Measurements from ENCODE around the gene GASK1A.
A peak's percentile ranks its signal among the peaks of the same experiment; 100 is the strongest.
"Not testable (repeated sequence)": the region's sequence is repeated elsewhere in the genome, so short reads cannot be mapped to it uniquely, and the experiment has no call there.

Gene GASK1A

GRCh38 chr3:42960786-42961185 is 18.3 kb upstream of the GASK1A start:
- Histone ChIP-seq H3K4me1 (ENCODE audit: control insufficient read depth in 1 of 2, insufficient read depth in 2 of 2, low read length in 2 of 2) (no peaks in the 10 kb centered on the region), H3K9ac (ENCODE audit: low read depth in 1 of 2, low read length in 2 of 2) (no peak overlapping the region), H3K27ac (ENCODE audit: low read depth, low read length) (no peak overlapping the region), H3K9me3 (ENCODE audit: control insufficient read depth in 1 of 2, low read length in 2 of 2) (no peaks in the 10 kb centered on the region), H3K36me3 (ENCODE audit: control insufficient read depth in 1 of 2, insufficient read depth in 2 of 2, low read length in 2 of 2) (no peaks in the 10 kb centered on the region), H3K27me3 (ENCODE audit: control insufficient read depth in 1 of 2, insufficient read depth in 2 of 2, low read length in 2 of 2) (no peaks in the 10 kb centered on the region), H3K4me3 (ENCODE audit: low read depth in 1 of 2, low read length in 2 of 2) (no peak overlapping the region)

DNA sequence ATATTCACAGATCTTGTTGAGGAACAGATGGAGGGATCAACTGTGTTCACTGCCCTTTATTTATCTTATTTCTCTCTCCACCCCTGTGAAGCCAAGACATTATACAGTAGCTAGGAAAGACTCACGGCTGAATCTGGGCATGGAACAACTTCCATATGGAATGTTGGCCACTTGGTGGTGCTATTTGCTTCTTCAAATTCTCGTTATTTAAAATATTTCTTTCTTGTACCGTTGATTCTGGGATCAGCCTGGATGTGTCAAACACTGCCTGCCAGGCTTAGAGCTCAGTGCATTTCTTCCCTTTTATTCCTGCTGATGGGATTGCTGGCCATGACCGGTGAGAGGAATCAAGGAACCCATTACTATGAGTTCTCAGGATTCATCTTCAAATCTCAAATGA is 17.5 kb upstream of the GASK1A start:
- H3K27me3 ChIP-seq (ENCODE audit: control insufficient read depth in 1 of 2, insufficient read depth in 2 of 2, low read length in 2 of 2) = no peaks in the 10 kb centered on the region
- H3K36me3 ChIP-seq (ENCODE audit: control insufficient read depth in 1 of 2, insufficient read depth in 2 of 2, low read length in 2 of 2) = no peaks in the 10 kb centered on the region
- H3K9me3 ChIP-seq (ENCODE audit: control insufficient read depth in 1 of 2, low read length in 2 of 2) = no peaks in the 10 kb centered on the region
- H3K9ac ChIP-seq (ENCODE audit: low read depth in 1 of 2, low read length in 2 of 2) = no peak overlapping the region
- H3K27ac ChIP-seq (ENCODE audit: low read depth, low read length) = no peak overlapping the region
- no peaks in the 10 kb centered on the region for H3K4me1 ChIP-seq (ENCODE audit: control insufficient read depth in 1 of 2, insufficient read depth in 2 of 2, low read length in 2 of 2)
- H3K4me3 ChIP-seq (ENCODE audit: low read depth in 1 of 2, low read length in 2 of 2) = no peak overlapping the region

DNA sequence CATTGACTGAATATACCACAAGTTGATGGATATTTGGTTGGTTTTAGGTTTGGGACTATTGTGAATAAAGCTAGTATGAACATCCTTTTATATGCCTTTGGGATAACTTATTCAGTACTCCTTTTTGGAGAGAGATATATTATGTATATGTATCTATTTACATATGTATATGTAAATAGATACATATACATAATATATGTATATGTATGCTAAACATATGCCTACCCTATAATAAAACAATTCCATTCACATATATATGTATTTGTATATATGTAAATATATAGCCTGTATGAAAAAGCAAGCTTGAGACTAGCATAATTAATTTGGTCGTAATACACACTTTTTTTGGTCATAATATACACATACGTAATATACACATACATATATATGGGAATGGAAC is 15.8 kb upstream of the GASK1A start:
- H3K27ac ChIP-seq (ENCODE audit: low read depth, low read length) = no peak overlapping the region
- H3K4me3 ChIP-seq (ENCODE audit: low read depth in 1 of 2, low read length in 2 of 2) = no peak overlapping the region
- no peaks in the 10 kb centered on the region for H3K4me1 ChIP-seq (ENCODE audit: control insufficient read depth in 1 of 2, insufficient read depth in 2 of 2, low read length in 2 of 2)
- H3K27me3 ChIP-seq (ENCODE audit: control insufficient read depth in 1 of 2, insufficient read depth in 2 of 2, low read length in 2 of 2) = no peaks in the 10 kb centered on the region
- H3K9me3 ChIP-seq (ENCODE audit: control insufficient read depth in 1 of 2, low read length in 2 of 2) = no peaks in the 10 kb centered on the region
- H3K36me3 ChIP-seq (ENCODE audit: control insufficient read depth in 1 of 2, insufficient read depth in 2 of 2, low read length in 2 of 2) = no peaks in the 10 kb centered on the region
- no peak overlapping the region for H3K9ac ChIP-seq (ENCODE audit: low read depth in 1 of 2, low read length in 2 of 2)

GRCh38 chr3:42964266-42964665 is 14.8 kb upstream of the GASK1A start:
- no peaks in the 10 kb centered on the region for H3K4me1 ChIP-seq (ENCODE audit: control insufficient read depth in 1 of 2, insufficient read depth in 2 of 2, low read length in 2 of 2)
- peaks cover 0 to 3% of the 10 kb centered on the region in 2 donors for H3K27me3 ChIP-seq (ENCODE audit: control insufficient read depth in 1 of 2, insufficient read depth in 2 of 2, low read length in 2 of 2)
- no peaks in the 10 kb centered on the region for H3K36me3 ChIP-seq (ENCODE audit: control insufficient read depth in 1 of 2, insufficient read depth in 2 of 2, low read length in 2 of 2)
- H3K27ac ChIP-seq (ENCODE audit: low read depth, low read length) = no peak overlapping the region
- no peaks in the 10 kb centered on the region for H3K9me3 ChIP-seq (ENCODE audit: control insufficient read depth in 1 of 2, low read length in 2 of 2)
- no peak overlapping the region for H3K9ac ChIP-seq (ENCODE audit: low read depth in 1 of 2, low read length in 2 of 2)
- H3K4me3 ChIP-seq (ENCODE audit: low read depth in 1 of 2, low read length in 2 of 2) = no peak overlapping the region

GRCh38 chr3:42970557-42970956 is 8.6 kb upstream of the GASK1A start:
- Histone ChIP-seq H3K4me3 (ENCODE audit: low read depth in 1 of 2, low read length in 2 of 2) (no peak overlapping the region), H3K9me3 (ENCODE audit: control insufficient read depth in 1 of 2, low read length in 2 of 2) (peaks cover 7 to 10% of the 10 kb centered on the region in 2 donors), H3K9ac (ENCODE audit: low read depth in 1 of 2, low read length in 2 of 2) (no peak overlapping the region), H3K4me1 (ENCODE audit: control insufficient read depth in 1 of 2, insufficient read depth in 2 of 2, low read length in 2 of 2) (no peaks in the 10 kb centered on the region), H3K36me3 (ENCODE audit: control insufficient read depth in 1 of 2, insufficient read depth in 2 of 2, low read length in 2 of 2) (no peaks in the 10 kb centered on the region), H3K27me3 (ENCODE audit: control insufficient read depth in 1 of 2, insufficient read depth in 2 of 2, low read length in 2 of 2) (peaks cover 0 to 3% of the 10 kb centered on the region in 2 donors), H3K27ac (ENCODE audit: low read depth, low read length) (no peak overlapping the region)

- H3K4me3 ChIP-seq (ENCODE audit: low read depth in 1 of 2, low read length in 2 of 2) = no peak overlapping the region
- no peaks in the 10 kb centered on the region for H3K36me3 ChIP-seq (ENCODE audit: control insufficient read depth in 1 of 2, insufficient read depth in 2 of 2, low read length in 2 of 2)
- no peak overlapping the region for H3K9ac ChIP-seq (ENCODE audit: low read depth in 1 of 2, low read length in 2 of 2)
- H3K27ac ChIP-seq (ENCODE audit: low read depth, low read length) = no peak overlapping the region
- H3K9me3 ChIP-seq (ENCODE audit: control insufficient read depth in 1 of 2, low read length in 2 of 2) = peaks cover 7 to 10% of the 10 kb centered on the region in 2 donors
- H3K27me3 ChIP-seq (ENCODE audit: control insufficient read depth in 1 of 2, insufficient read depth in 2 of 2, low read length in 2 of 2) = peaks cover 0 to 3% of the 10 kb centered on the region in 2 donors
- no peaks in the 10 kb centered on the region for H3K4me1 ChIP-seq (ENCODE audit: control insufficient read depth in 1 of 2, insufficient read depth in 2 of 2, low read length in 2 of 2)
Measured at GRCh38 chr3:42970976-42971772, 7.9 kb upstream of the GASK1A start.

DNA sequence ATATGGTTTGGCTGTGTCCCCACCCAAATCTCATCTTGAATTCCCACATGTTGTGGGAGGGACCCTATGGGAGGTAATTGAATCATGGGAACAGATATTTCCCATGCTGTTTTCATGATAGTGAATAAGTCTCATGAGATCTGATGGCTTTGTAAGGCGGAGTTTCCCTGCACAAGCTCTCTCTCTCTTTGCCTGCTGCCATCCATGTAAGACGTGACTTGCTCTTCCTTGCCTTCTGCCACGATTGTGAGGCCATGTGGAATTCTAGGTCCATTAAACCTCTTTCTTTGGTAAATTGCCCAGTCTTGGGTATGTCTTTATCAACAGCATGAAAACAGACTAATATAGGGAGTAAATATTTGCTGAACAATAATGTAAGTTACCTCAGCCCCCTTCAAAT is 4.2 kb upstream of the GASK1A start:
- H3K4me3 ChIP-seq (ENCODE audit: low read depth in 1 of 2, low read length in 2 of 2); H3K27ac ChIP-seq (ENCODE audit: low read depth, low read length); H3K36me3 ChIP-seq (ENCODE audit: control insufficient read depth in 1 of 2, insufficient read depth in 2 of 2, low read length in 2 of 2); H3K9ac ChIP-seq (ENCODE audit: low read depth in 1 of 2, low read length in 2 of 2): not testable (repeated sequence)
- Histone ChIP-seq H3K4me1 (ENCODE audit: control insufficient read depth in 1 of 2, insufficient read depth in 2 of 2, low read length in 2 of 2) (peaks cover 3 to 13% of the 10 kb centered on the region in 2 donors), H3K27me3 (ENCODE audit: control insufficient read depth in 1 of 2, insufficient read depth in 2 of 2, low read length in 2 of 2) (peaks cover 12 to 13% of the 10 kb centered on the region in 2 donors), H3K9me3 (ENCODE audit: control insufficient read depth in 1 of 2, low read length in 2 of 2) (peaks cover 7 to 10% of the 10 kb centered on the region in 2 donors)

DNA sequence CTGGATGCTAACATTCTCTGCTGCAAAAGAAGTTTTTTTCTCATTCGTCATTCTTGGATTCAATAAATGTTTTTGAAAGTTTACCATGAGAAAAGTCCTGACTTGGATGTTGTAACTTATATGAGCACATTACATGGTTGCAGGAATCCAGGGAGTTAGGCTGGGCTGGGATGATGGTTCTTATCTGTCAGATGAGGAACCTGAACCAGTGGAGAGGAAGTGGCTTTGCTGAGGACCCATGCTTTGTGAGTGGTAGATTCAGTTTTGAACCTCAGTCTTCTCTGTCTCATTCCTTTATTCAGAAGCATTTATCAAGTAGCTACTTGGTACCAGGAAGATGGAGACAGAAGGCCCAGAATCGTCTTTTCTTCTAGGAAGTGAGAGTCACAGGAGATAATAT is 3.7 kb upstream of the GASK1A start:
- H3K27ac ChIP-seq (ENCODE audit: low read depth, low read length) = no peak overlapping the region
- peaks cover 17 to 18% of the 10 kb centered on the region in 2 donors for H3K27me3 ChIP-seq (ENCODE audit: control insufficient read depth in 1 of 2, insufficient read depth in 2 of 2, low read length in 2 of 2)
- peaks cover 7 to 10% of the 10 kb centered on the region in 2 donors for H3K9me3 ChIP-seq (ENCODE audit: control insufficient read depth in 1 of 2, low read length in 2 of 2)

DNA sequence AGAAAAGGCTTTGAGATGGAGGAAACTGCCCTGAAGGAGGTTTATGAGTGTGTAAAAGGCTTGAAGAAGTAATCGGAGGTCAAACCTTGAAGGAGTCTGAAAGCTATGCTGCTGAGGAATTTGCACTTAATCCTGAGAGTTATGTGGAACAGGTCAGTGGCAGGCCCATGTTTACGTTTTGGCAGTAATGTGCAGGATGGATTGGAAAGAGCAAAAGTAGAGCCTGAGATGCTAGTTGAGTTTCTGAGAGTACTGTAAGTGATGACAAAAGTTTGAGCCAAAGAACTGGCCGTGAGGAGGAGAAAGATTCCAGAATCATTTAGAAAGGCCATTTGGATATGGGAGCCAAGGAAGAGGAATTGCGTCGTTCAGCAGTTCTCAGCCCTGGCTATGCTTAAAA is 3.2 kb upstream of the GASK1A start:
- no peak overlapping the region for H3K4me3 ChIP-seq (ENCODE audit: low read depth in 1 of 2, low read length in 2 of 2)
- peaks cover 17 to 20% of the 10 kb centered on the region in 2 donors for H3K27me3 ChIP-seq (ENCODE audit: control insufficient read depth in 1 of 2, insufficient read depth in 2 of 2, low read length in 2 of 2)
- H3K36me3 ChIP-seq (ENCODE audit: control insufficient read depth in 1 of 2, insufficient read depth in 2 of 2, low read length in 2 of 2) = no peaks in the 10 kb centered on the region
- H3K9ac ChIP-seq (ENCODE audit: low read depth in 1 of 2, low read length in 2 of 2) = no peak overlapping the region
- H3K4me1 ChIP-seq (ENCODE audit: control insufficient read depth in 1 of 2, insufficient read depth in 2 of 2, low read length in 2 of 2) = peaks cover 5 to 15% of the 10 kb centered on the region in 2 donors
- no peak overlapping the region for H3K27ac ChIP-seq (ENCODE audit: low read depth, low read length)
- peaks cover 7 to 10% of the 10 kb centered on the region in 2 donors for H3K9me3 ChIP-seq (ENCODE audit: control insufficient read depth in 1 of 2, low read length in 2 of 2)

More for the DNA sequence above, 3.7 kb upstream of the GASK1A start:
- no peaks in the 10 kb centered on the region for H3K36me3 ChIP-seq (ENCODE audit: control insufficient read depth in 1 of 2, insufficient read depth in 2 of 2, low read length in 2 of 2)
- no peak overlapping the region for H3K9ac ChIP-seq (ENCODE audit: low read depth in 1 of 2, low read length in 2 of 2)
- H3K4me1 ChIP-seq (ENCODE audit: control insufficient read depth in 1 of 2, insufficient read depth in 2 of 2, low read length in 2 of 2) = peaks cover 5 to 15% of the 10 kb centered on the region in 2 donors
- no peak overlapping the region for H3K4me3 ChIP-seq (ENCODE audit: low read depth in 1 of 2, low read length in 2 of 2)

DNA sequence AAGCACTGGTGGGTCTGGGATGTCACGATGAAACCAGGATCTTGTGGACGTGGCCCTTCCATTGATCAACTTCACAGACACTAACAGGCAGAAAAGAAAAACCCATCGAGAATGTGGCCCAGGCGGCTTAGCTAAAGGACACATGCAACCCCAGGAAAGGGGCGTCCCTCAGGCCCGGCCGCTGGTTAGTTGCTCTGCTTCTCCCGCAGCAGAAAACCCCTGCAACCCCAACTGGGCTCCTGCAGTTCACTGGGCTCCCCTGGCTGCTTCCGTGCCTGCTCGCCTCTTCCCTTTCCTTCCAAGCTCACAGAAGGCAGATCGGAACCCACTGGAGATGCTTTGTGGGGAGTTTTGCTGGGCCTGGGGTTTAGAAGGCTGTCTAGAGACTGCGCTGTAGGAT is 1.1 kb downstream of the GASK1A start:
- peaks cover 17 to 20% of the 10 kb centered on the region in 2 donors for H3K27me3 ChIP-seq (ENCODE audit: control insufficient read depth in 1 of 2, insufficient read depth in 2 of 2, low read length in 2 of 2)
- H3K36me3 ChIP-seq (ENCODE audit: control insufficient read depth in 1 of 2, insufficient read depth in 2 of 2, low read length in 2 of 2) = no peaks in the 10 kb centered on the region
- no peak overlapping the region for H3K27ac ChIP-seq (ENCODE audit: low read depth, low read length)
- no peak overlapping the region for H3K9ac ChIP-seq (ENCODE audit: low read depth in 1 of 2, low read length in 2 of 2)
- peak overlapping the region in 1 of 2 donors; percentile 70 for H3K4me3 ChIP-seq (ENCODE audit: low read depth in 1 of 2, low read length in 2 of 2)
- H3K4me1 ChIP-seq (ENCODE audit: control insufficient read depth in 1 of 2, insufficient read depth in 2 of 2, low read length in 2 of 2) = peaks cover 5 to 15% of the 10 kb centered on the region in 2 donors
- H3K9me3 ChIP-seq (ENCODE audit: control insufficient read depth in 1 of 2, low read length in 2 of 2) = no peaks in the 10 kb centered on the region

Data from duodenal mucosa (tissue), 2 donors.